IPS DF 6.9 (cell line): ENCODE measurements around the gene DPP7.

Experiments
- DNase-seq: peaks from one replicate; pipeline ENCODE4 v3.0.0-alpha.2; 2013; ENCODE audit warnings: low read depth, low spot score
- H3K27ac ChIP-seq: one replicate; pipeline ENCODE4 v1.5.1; 2013; ENCODE audit warnings: low read length, control low read depth
- H3K27me3 ChIP-seq: 2 replicates; pipeline ENCODE4 v1.6.1; 2013; ENCODE audit warnings: mild to moderate bottlenecking, low read length; ENCODE audit not compliant: control insufficient read depth, insufficient read depth
- H3K36me3 ChIP-seq: 2 replicates; pipeline ENCODE4 v1.6.1; 2013; ENCODE audit warnings: low read length; ENCODE audit not compliant: control insufficient read depth, insufficient read depth
- H3K4me1 ChIP-seq: 2 replicates; pipeline ENCODE4 v1.6.1; 2013; ENCODE audit warnings: low read length; ENCODE audit not compliant: control insufficient read depth, insufficient read depth
- H3K4me3 ChIP-seq: 2 replicates; pipeline ENCODE4 v1.5.1; 2013; ENCODE audit warnings: mild to moderate bottlenecking, low read length
- H3K9me3 ChIP-seq: 2 replicates; pipeline ENCODE4 v1.6.1; 2013; ENCODE audit warnings: low read length, inconsistent platforms; ENCODE audit not compliant: control insufficient read depth, insufficient read depth
- WGBS: extraction: QIAGEN DNeasy Blood & Tissue Kit; methylation state at CpG from one replicate; pipeline ENCODE4 v1.1.7; 2013; ENCODE audit warnings: mixed read lengths, missing lambda C conversion rate; ENCODE audit not compliant: insufficient read length, insufficient coverage; 5-methylcytosine and 5-hydroxymethylcytosine counted together

DPP7 gene

GRCh38 chr9:137114613-137115393, at the start of gene DPP7:
Gene DPP7, minus strand, starts transcription at chr9:137114733. Its CDS starts 20 bp downstream, at chr9:137114713.
- Histone ChIP-seq H3K4me3 (peak within 1 kb of the TSS; percentile 12; the same call in 1 of the 2 replicates), H3K9me3 (no peaks in the 10 kb centered on the region), H3K36me3 (no peaks in the 10 kb centered on the region), H3K27ac (no peak within 1 kb of the TSS), H3K4me1 (no peaks in the 10 kb centered on the region; the same call in 1 of the 2 replicates), H3K27me3 (peaks cover 11% of the 10 kb centered on the region; the same call in 1 of the 2 replicates)
- DNase-seq: no peak
- no CpG with 5 or more reads among the region's 70 CpGs for WGBS

GRCh38 chr9:137163805-137164204, 49.3 kb upstream of the DPP7 start:
- peaks cover 10% of the 10 kb centered on the region; the same call in 1 of the 2 replicates for H3K4me1 ChIP-seq
- WGBS: no CpG with 5 or more reads among the region's 22 CpGs
- DNase-seq: no peak
- peaks cover 38% of the 10 kb centered on the region for H3K27me3 ChIP-seq
- no peaks in the 10 kb centered on the region; the same call in 1 of the 2 replicates for H3K36me3 ChIP-seq
- no peak overlapping the region for H3K27ac ChIP-seq
- no peak overlapping the region for H3K4me3 ChIP-seq
- no peaks in the 10 kb centered on the region for H3K9me3 ChIP-seq

- Histone ChIP-seq H3K27me3 (peaks cover 38% of the 10 kb centered on the region), H3K9me3 (no peaks in the 10 kb centered on the region), H3K27ac (no peak overlapping the region), H3K36me3 (no peaks in the 10 kb centered on the region; the same call in 1 of the 2 replicates), H3K4me3 (peak overlapping the region; percentile 30; the same call in 1 of the 2 replicates), H3K4me1 (peaks cover 8% of the 10 kb centered on the region; the same call in 1 of the 2 replicates)
- no peak for DNase-seq
- no CpG with 5 or more reads among the region's 26 CpGs for WGBS
Measured at GRCh38 chr9:137163365-137163715, 48.8 kb upstream of the DPP7 start.

- no peak for DNase-seq
- Histone ChIP-seq H3K36me3 (no peaks in the 10 kb centered on the region; the same call in 1 of the 2 replicates), H3K4me1 (peaks cover 6% of the 10 kb centered on the region; the same call in 1 of the 2 replicates), H3K27me3 (peaks cover 38% of the 10 kb centered on the region), H3K4me3 (peak overlapping the region; percentile 30; the same call in 1 of the 2 replicates), H3K27ac (no peak overlapping the region), H3K9me3 (no peaks in the 10 kb centered on the region)
- no CpG with 5 or more reads among the region's 74 CpGs for WGBS
Measured at GRCh38 chr9:137162505-137163364, 48.2 kb upstream of the DPP7 start.

- Histone ChIP-seq H3K27me3 (peaks cover 30% of the 10 kb centered on the region), H3K36me3 (no peaks in the 10 kb centered on the region; the same call in 1 of the 2 replicates), H3K4me3 (peak overlapping the region; percentile 8; the same call in 1 of the 2 replicates), H3K9me3 (no peaks in the 10 kb centered on the region), H3K4me1 (peaks cover 8% of the 10 kb centered on the region; the same call in 1 of the 2 replicates), H3K27ac (no peak overlapping the region)
- no peak for DNase-seq
- WGBS: no CpG with 5 or more reads among the region's 71 CpGs
Measured at GRCh38 chr9:137161558-137162486, 47.3 kb upstream of the DPP7 start.

GRCh38 chr9:137160716-137161557, 46.4 kb upstream of the DPP7 start:
- H3K4me1 ChIP-seq: peaks cover 10% of the 10 kb centered on the region; the same call in 1 of the 2 replicates
- H3K36me3 ChIP-seq: no peaks in the 10 kb centered on the region; the same call in 1 of the 2 replicates
- no CpG with 5 or more reads among the region's 56 CpGs for WGBS
- H3K27ac ChIP-seq: no peak overlapping the region
- no peak for DNase-seq
- H3K4me3 ChIP-seq: peak overlapping the region; percentile 1; the same call in 1 of the 2 replicates
- no peaks in the 10 kb centered on the region for H3K9me3 ChIP-seq
- H3K27me3 ChIP-seq: peaks cover 24% of the 10 kb centered on the region; the same call in 1 of the 2 replicates

- H3K4me3 ChIP-seq: no peak overlapping the region
- H3K27ac ChIP-seq: no peak overlapping the region
- H3K4me1 ChIP-seq: peaks cover 10% of the 10 kb centered on the region; the same call in 1 of the 2 replicates
- H3K9me3 ChIP-seq: no peaks in the 10 kb centered on the region
- DNase-seq: no peak
- H3K36me3 ChIP-seq: no peaks in the 10 kb centered on the region; the same call in 1 of the 2 replicates
- H3K27me3 ChIP-seq: peaks cover 28% of the 10 kb centered on the region; the same call in 1 of the 2 replicates
- WGBS: no CpG with 5 or more reads among the region's 17 CpGs
Measured at GRCh38 chr9:137160054-137160425, 45.5 kb upstream of the DPP7 start.

GRCh38 chr9:137159105-137160053, 44.8 kb upstream of the DPP7 start:
- Histone ChIP-seq H3K9me3 (no peaks in the 10 kb centered on the region), H3K4me1 (peaks cover 10% of the 10 kb centered on the region; the same call in 1 of the 2 replicates), H3K27me3 (peaks cover 28% of the 10 kb centered on the region; the same call in 1 of the 2 replicates), H3K36me3 (no peaks in the 10 kb centered on the region; the same call in 1 of the 2 replicates), H3K27ac (no peak overlapping the region), H3K4me3 (no peak overlapping the region)
- no peak for DNase-seq
- no CpG with 5 or more reads among the region's 14 CpGs for WGBS
